Middle frontal gyrus (tissue), 1 donor: ENCODE results near the gene BTNL3.
"Not testable (repeated sequence)": the region's sequence is repeated elsewhere in the genome, so short reads cannot be mapped to it uniquely, and the experiment has no call there.

Experiments used
- DNase-seq: peaks from one replicate; pipeline ENCODE4 v3.0.0-alpha.2; 2015; ENCODE audit warnings: low spot score; ENCODE audit errors: extremely low spot score

Gene BTNL3

DNA sequence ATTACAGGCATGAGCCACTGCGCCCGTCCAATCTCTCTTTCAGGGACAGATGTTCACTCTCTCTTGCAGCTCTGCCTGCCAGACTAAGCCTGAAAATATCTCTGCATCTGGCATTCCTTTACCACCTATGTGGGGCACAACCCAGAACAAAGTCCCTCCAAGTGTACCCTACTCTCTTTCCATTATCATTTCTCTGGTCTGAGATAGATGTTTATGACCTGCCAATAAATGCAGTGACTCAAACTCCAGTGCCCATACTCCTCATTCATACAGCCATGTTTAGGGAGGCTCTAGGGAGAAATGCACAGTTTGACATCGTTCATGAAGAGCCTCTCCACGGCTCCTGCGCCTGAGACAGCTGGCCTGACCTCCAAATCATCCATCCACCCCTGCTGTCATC is at the start of gene BTNL3:
Gene BTNL3 (plus strand): TSS at position 255 of the 400 bp plus-strand sequence. CDS start 183 bp downstream, outside the sequence.
- no peak for DNase-seq

- DNase-seq, result no peak
These were observed 38.2 kb upstream of the BTNL3 start for GRCh38 chr5:180950291-180950949.

DNA sequence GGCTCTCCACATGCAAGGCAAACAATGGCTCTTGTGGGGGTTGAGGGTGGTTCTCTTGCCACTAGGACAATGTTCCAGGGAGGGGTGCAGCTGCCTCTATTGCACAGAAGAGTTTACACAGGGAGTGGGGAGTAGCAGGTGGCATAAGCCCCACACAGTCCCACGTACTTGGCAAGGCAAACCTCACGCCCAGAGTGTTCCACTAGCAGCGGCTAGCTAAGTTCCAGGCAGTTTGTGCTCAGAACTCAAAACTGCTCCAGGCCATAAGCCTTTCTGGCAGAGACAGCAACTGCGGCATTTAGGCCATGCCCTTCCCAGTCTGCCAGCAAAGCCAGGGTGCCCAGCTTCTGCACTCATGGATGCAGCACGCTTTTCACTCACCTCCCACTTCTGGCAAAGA is 29.0 kb upstream of the BTNL3 start:
- DNase-seq, result no peak

DNA sequence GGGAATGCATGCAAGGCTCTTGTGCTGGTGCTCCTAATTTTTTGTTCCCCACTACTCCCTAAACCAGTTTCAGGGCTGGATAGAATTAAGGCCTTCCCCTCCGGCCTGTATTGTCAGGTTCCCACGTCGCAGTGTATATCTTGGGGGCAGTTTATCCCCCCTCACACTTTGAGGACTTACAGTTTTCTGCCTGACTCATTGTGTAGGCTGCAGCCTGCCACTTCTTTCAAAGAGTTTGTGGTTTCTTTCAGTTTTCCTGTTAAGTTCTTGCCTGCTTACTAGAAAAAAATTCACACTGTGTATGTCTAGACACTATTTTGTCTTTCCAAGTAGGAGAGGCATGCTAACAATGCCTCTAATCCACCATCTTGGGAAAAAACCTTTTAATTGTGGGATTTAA is 28.4 kb upstream of the BTNL3 start:
- DNase-seq, result no peak

DNA sequence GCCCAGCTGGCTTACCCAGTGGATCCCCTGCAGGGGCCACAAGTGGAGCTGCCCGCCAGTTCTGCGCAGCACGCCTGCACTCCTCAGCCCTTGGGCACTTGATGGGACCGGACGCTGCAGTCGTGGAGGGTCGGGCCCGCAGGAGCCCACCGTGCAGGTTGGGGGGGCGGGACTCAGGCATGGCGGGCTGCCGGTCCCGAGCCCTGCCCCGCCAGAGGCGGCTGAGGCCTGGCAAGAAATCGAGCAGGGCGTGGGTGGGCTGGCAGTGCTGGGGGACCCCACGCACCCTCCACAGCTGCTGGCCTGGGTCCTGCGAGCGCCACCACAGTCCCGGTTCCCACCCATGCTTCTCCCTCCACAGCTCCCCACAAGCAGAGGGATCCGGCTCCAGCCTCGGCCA is 19.2 kb upstream of the BTNL3 start:
- DNase-seq, result no peak

- no peak for DNase-seq
These were observed 18.3 kb upstream of the BTNL3 start for GRCh38 chr5:180970336-180970735.

DNA sequence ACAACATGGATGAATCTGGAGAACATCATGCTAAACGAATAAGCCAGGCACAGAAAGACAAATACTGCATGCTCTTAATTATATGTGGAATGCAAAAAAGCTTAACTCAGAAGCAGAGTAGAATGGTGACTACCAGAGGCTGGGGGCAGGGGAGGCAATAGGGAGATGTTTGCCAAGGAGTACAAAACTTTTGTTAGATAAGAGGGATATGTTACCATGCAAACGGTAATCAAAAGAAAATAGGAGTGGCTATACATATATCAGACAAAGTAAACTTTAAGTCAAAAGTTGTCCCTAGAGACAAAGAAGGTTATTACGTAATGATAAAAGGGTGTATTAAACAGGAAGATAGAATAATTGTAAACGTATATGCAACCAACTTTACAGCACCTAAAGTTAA is 17.8 kb upstream of the BTNL3 start:
- no peak for DNase-seq

DNA sequence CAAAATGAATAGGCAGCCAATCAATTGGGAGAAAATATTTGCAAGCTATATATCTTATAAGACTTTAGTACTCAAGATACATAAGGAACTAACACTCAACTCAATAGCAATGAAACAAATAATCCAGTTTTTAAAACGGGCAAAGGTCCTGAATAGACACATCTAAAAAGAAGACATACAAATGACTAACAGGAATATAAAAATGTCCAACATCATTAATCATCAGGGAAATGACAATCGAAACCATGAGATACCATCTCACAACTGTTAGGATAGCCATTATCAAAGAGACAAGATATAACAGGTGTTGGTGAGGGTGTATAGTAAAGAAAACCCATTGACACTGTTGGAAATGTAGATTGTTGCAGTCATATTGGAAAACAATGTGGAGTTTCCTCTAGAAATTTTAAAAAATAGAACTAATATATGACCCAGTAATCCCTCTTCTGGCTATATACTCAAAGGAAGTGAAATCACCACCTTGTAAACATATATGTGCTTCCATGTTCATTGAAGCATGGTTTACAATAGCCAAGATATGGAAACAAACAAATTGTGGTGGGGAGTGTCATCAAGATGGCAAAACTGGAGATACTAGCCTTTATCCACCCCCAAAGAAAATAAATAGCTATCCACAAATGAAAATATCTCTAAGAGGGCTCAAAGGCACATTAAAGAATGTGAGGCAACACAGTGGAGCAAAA is 13.9 kb upstream of the BTNL3 start:
- no peak for DNase-seq

DNA sequence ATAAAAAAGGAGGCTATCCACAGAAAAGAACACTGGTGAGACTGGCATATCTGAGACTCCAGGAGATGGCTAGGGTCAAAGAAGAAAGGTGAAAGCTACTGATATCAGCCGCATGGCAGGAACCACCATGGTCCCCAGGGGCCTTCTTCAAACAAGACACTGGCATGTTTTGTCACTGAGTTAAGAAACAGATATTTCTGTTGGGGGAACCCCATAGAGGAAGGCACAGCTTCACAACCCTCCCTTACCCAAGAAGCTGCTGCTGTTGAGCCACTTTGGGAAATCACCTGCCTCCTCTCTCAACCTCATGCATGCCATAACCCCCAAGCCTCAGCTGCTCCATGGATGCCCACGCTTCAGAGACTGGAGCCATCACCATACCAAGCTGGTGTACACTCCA is 13.3 kb upstream of the BTNL3 start:
- DNase-seq, result no peak

DNA sequence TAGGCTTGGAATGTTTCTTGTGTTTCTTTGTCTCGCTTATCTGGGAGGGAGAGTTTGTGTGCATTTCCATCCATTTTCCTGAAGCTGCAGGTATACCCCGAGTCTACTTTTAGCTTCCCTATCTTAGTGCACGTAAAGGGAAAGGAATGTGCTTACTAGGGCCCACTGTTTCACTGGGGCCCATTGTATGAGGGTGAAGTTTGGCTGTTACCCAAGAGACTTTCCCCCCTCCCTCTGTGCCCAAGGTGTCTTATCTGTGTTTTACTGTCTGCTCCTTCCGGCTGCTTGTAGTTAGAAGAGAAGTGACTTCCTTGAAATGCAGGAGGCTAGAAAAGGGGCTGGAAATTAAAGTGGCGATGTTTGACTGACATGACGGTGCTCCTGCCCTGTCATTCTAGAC is 12.1 kb upstream of the BTNL3 start:
- no peak for DNase-seq

DNA sequence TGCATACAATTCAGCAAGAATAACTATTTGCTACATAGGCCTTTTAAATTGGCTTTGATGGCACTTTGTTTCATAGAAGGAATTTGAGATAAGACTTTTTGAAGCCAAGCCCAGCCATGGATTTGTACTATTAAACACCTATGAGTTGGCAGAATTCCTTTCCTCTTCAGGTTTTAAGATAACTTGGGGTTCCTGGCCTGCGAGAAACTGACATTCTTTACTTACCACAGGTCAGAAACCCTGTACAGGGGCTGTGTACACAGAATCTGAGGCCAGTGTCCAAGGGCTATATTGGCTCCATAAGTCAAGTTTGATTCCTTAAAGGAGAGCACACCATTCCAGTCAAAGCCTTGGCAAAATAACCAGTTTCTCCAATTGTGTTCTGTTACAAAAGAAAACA is 10.8 kb upstream of the BTNL3 start:
- DNase-seq, result no peak

GRCh38 chr5:180982008-180982741 is 6.5 kb upstream of the BTNL3 start:
- no peak for DNase-seq

- no peak for DNase-seq
These were observed 630 bp upstream of the BTNL3 start for GRCh38 chr5:180988016-180988415.

DNA sequence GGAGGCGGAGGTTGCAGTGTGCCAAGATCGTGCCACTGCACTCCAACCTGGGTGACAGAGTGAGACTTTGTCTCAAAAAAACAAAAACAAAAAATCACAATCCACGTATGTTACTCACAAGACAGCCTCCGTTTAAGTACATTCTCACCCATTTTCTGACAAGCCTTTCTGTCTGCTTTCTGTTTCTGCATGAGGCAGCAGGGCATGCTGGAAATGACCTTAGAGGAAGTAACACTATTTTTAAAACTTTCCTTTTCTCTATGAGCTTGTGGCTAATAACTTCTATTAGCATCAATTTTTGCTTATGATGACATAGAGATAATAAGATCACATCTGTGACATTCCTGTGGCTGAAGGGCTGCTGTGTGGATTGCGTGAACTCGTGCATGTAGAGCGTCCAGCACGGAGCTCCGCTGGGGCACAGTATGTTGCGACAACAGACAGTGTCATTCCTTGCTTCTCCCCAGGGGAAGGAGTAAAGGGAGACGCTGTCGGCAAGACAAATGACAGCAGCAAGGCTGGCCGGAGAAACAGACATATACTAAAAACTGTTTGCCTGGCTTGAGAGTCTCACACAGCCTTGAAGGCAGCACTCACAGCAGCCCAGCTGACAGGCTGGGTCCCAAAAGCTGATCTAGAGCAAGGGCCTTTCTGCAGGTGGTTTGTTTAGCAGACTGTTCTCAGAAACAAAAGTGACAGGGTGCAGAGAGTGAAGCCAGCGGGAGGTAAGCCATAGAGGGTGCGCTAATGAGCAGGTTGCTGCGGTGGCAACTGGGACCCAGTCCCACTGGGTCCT is 1.6 kb downstream of the BTNL3 start:
- no peak for DNase-seq

GRCh38 chr5:180990882-180991242 is 2.2 kb downstream of the BTNL3 start:
- DNase-seq, result no peak

GRCh38 chr5:181001947-181002346 is 13.3 kb downstream of the BTNL3 start:
- DNase-seq, result no peak

DNA sequence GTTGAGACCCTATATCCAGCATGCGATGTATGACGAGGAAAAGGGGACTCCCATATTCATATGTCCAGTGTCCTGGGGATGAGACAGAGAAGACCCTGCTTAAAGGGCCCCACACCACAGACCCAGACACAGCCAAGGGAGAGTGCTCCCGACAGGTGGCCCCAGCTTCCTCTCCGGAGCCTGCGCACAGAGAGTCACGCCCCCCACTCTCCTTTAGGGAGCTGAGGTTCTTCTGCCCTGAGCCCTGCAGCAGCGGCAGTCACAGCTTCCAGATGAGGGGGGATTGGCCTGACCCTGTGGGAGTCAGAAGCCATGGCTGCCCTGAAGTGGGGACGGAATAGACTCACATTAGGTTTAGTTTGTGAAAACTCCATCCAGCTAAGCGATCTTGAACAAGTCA is 17.1 kb downstream of the BTNL3 start:
- no peak for DNase-seq

GRCh38 chr5:181008136-181008535 is 19.5 kb downstream of the BTNL3 start:
- DNase-seq, result no peak

DNA sequence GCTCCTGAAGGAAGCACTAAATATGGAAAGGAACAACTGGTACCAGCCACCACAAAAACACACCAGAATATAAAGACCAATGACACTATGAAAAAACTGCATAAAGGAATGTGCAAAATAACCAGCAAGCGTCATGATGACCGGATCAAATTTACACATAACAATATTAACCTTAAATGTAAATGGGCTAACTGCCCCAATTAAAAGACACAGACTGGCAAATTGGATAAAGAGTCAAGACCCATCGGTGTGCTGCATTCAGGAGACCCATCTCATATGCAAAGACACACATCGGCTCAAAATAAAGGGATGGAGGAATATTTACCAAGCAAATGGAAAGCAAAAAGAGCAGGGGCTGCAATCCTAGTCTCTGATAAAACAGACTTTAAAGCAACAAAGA is 21.4 kb downstream of the BTNL3 start:
- not testable (repeated sequence) for DNase-seq

- DNase-seq, result not testable (repeated sequence)
These were observed 26.0 kb downstream of the BTNL3 start for GRCh38 chr5:181014654-181015053.

DNA sequence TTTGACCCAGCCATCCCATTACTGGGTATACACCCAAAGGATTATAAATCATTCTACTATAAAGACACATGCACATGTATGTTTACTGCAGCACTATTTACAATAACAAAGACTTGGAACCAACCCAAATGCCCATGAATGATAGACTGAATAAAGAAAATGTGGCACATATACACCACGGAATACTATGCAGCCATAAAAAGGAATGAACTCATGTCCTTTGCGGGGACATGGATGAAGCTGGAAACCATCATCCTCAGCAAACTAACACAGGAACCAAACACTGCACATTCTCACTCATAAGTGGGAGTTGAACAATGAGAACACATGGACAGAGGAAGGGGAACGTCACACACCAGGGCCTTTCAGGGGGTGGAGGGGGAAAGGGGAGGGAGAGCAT is 28.8 kb downstream of the BTNL3 start:
- DNase-seq, result not testable (repeated sequence)

DNA sequence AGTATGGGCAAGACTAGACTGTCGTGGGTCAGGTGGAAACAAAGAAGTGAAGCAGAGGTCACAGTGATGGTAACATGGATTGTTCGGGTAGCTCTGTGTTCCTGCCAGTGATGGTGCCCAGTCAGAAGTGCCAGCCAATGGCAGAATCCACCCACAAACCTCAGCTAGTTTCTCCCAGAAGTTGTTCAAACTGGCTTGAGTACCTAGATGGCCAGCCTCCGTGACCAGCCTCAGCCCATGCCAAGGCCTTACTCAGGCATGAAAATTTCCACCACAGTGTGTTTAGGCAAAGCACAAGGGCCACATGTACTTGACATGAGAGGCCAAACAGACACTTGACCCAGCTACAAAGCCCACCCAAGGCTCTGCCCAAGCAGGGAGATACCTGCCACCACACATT is 32.0 kb downstream of the BTNL3 start:
- DNase-seq, result no peak
